Measurements from ENCODE around the gene TRPC3.

- TF ChIP-seq, protein P1, sequence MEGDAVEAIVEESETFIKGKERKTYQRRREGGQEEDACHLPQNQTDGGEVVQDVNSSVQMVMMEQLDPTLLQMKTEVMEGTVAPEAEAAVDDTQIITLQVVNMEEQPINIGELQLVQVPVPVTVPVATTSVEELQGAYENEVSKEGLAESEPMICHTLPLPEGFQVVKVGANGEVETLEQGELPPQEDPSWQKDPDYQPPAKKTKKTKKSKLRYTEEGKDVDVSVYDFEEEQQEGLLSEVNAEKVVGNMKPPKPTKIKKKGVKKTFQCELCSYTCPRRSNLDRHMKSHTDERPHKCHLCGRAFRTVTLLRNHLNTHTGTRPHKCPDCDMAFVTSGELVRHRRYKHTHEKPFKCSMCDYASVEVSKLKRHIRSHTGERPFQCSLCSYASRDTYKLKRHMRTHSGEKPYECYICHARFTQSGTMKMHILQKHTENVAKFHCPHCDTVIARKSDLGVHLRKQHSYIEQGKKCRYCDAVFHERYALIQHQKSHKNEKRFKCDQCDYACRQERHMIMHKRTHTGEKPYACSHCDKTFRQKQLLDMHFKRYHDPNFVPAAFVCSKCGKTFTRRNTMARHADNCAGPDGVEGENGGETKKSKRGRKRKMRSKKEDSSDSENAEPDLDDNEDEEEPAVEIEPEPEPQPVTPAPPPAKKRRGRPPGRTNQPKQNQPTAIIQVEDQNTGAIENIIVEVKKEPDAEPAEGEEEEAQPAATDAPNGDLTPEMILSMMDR (IDR thresholded peaks at IDR 0.05; ENCODE audit: control extremely low read depth in 1 of 3, insufficient read depth in 1 of 3, low read depth in 1 of 3, low read length in 3 of 3), result peak in 2 of 3 experiments; percentile 79 to 82; a peak in 3 of 4 replicates
- TF ChIP-seq CEBPB (IDR thresholded peaks at IDR 0.05; ENCODE audit: low read depth, low read length), result no peak
- no peak for TF ChIP-seq POLR2AphosphoS5 (IDR thresholded peaks at IDR 0.05; ENCODE audit: low read depth, low read length)
- no peak for TF ChIP-seq NRF1 (IDR thresholded peaks at IDR 0.05; ENCODE audit: low read depth, low read length)
- TF ChIP-seq USF2 (IDR thresholded peaks at IDR 0.05; ENCODE audit: low read length), result no peak
Observed at GRCh38 chr4:121900132-121900983, 51.5 kb downstream of the TRPC3 start.
